Choroid plexus epithelial cell (primary cell): ENCODE data around the gene ZNF593OS.

Experiments
- DNase-seq: peaks from one replicate; pipeline ENCODE4 v3.0.0-alpha.2; 2010; ENCODE audit warnings: low read depth
- H3K4me3 ChIP-seq: 2 replicates; pipeline ENCODE4 v1.5.1; 2011; ENCODE audit warnings: low read depth, mild to moderate bottlenecking, control low read depth, low read length, moderate library complexity
- CTCF ChIP-seq: conservative IDR thresholded peaks from 2 replicates; pipeline ENCODE4 v1.5.1; 2011; ENCODE audit warnings: low read depth, mild to moderate bottlenecking, control low read depth, inconsistent platforms, low read length, moderate library complexity

The ZNF593OS gene

DNA sequence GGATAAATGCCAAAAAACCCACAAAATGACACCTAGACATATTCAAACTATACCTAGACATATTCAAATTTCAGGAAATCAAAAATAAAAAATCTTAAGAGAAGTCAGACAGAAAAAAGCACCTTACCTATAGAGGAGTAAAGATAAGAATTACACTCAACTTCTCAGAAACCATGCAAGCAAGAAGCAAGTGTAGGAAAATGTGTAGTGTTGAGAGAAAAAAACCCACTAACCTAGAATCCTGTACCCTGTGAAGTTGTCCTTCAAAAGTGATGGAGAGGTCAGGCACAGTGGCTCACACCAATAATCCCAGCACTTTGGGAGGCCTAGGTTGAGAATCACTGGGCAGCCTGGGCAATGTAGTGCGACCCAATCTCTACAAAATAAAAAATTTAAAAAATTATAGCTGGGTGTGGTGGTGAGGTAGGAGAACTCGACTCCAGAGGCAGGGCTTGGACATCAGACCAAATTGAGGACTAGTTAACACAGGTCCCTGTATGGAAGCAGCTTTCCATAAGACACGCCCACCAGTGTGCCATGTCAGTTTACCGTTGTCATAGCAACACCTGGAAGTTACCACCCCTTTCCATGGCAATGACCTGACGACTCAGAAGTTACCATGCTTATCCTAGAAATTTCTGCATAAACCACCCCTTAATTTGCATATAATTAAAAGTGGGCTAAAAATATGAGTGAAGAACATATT, 39.4 kb downstream of the ZNF593OS start:
- H3K4me3 ChIP-seq: no peak overlapping the region
- no peak for DNase-seq
- no peak for TF ChIP-seq CTCF

GRCh38 chr1:26130695-26131094, 40.9 kb downstream of the ZNF593OS start:
- H3K4me3 ChIP-seq: no peak overlapping the region
- TF ChIP-seq CTCF: no peak
- DNase-seq: no peak

DNA sequence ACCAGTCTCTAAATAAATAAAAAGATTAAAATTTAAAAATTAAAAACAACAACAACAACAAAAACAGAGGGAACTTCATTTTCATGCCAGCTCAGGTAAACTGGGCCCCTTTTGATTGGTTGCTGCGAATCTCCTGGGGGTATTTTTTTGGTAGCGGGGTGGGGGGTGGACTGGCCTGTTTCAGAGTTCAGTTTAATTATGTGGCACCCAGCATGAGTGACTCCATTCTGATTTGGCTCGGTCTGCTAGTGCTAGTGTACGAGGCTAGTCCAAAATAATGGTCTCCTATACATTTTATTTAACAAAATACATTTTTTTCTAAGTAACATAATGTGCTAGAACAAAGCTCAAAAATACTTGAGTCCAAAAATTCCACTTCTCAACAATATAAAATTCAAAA, 41.9 kb downstream of the ZNF593OS start:
- no peak for DNase-seq
- no peak for TF ChIP-seq CTCF
- H3K4me3 ChIP-seq: no peak overlapping the region

DNA sequence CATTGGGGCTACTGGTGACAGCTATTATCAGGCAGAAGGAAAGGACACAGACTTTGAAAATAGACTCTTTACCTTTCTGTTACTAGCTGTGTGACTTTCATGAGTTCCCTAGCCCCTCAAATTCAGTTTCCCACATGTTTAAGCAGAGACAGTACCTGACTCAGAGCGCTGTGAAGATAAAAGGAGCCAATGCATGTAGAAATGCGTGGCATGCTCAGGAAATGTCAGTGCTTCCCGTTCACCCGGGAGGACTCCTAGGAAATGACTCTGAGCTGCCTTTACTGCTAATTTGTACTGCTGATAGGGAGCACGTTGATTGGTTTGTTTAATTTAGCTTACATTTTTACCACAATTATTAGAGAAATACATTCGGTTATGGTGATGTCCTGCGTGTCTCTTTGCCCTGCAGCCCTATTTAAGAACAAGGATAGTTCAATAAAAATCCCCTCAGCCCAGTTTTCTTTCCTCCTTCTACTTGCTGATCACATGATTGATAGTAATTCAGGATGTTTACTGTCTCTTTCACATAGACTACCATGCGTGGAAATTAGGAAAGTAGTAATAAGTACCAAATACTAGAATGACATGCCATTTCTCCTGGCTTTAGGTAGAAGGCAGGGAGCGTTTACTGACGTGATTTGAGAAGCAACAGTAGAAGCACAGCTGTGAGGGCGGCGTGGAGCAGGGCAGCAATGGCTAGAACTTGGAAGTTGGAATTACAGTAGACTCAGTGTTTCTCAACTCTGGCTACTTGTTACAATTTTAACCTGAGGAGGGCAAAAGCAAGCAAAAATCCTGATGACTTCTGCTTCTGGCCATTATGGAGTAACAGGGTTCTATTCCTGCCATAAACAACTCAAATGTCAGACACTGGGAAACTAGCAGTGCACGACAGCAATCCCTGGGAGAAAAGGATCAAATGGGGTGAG, 44.1 kb downstream of the ZNF593OS start:
- H3K4me3 ChIP-seq: no peak overlapping the region
- no peak for TF ChIP-seq CTCF
- DNase-seq: no peak

DNA sequence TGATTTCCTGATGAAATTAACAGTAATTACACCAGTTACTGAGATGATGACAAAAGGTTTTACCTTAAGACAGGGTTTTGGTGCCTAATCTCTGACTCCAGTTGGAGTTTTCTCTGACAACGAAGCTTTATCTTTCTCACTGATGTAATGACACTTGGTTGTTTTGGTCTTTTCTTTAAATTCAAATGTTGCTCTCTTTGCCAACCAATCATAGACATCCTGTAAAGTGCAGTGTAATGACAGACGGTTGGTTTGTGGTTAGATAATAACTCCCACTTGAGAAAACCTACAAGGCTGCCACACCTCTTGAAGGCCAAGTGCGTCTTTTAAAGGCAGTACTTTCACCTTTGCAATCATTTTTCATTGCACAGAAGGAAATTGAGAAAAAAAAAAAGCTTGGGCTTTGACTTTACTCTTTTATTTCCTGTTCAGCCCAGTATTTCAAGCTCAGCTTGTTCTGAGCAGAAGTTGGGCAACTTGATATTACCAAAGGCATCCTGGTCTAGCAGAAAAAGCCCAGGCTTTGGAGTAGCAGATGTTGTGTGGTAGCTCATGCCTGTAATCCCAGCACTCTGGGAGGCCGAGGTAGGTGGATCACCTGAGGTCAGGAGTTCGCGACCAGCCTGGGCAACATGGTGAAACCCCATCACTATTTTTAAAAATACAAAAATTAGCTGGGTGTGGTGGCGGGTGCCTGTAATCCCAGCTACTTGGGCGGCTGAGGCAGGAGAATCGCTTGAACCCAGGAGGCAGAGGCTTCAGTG, 45.1 kb downstream of the ZNF593OS start:
- no peak for TF ChIP-seq CTCF
- no peak overlapping the region for H3K4me3 ChIP-seq
- DNase-seq: peak; percentile 56

GRCh38 chr1:26125946-26126320, 45.7 kb downstream of the ZNF593OS start:
- H3K4me3 ChIP-seq: no peak overlapping the region
- no peak for TF ChIP-seq CTCF
- DNase-seq: no peak
